Endometrial microvascular endothelial cells (primary cell): ENCODE data around the gene TJP2. TPM values are rescaled to one million over a fixed set of nuclear protein-coding genes. Genes with fewer than 3 reads are reported as not detected.
"Not testable (repeated sequence)": the region's sequence is repeated elsewhere in the genome, so short reads cannot be mapped to it uniquely, and the experiment has no call there.

ENCODE experiments used
- in situ Hi-C: cut with HindIII; loops from 2 replicates; pipeline ENCODE4 v1.10.0; 2017; ENCODE audit warnings: low sequenced_read_pairs, low pct_unique_long_range_greater_than_20kb; ENCODE audit errors: inconsistent ontology term
- total RNA-seq: library from RNA; depleted of rRNA; stranded (reverse); fragments of >200 nt; gene quantifications from one replicate; pipeline ENCODE4 v1.2.3, GENCODE V29; 2015; ENCODE audit errors: inconsistent ontology term

Gene TJP2
- total RNA-seq, 1 donor from 2014 or later: 279 TPM

- in situ Hi-C loops: no loop called here
These were observed 84.5 kb downstream of the TJP2 start for GRCh38 chr9:69258551-69258950.

GRCh38 chr9:69260161-69260560, 86.1 kb downstream of the TJP2 start:
- in situ Hi-C loops: no loop called here

GRCh38 chr9:69261636-69262035, 87.6 kb downstream of the TJP2 start:
- in situ Hi-C loops: no loop called here

- in situ Hi-C loops: no loop called here
These were observed 90.4 kb downstream of the TJP2 start for GRCh38 chr9:69264526-69264925.

GRCh38 chr9:69265891-69266290, 91.8 kb downstream of the TJP2 start:
- in situ Hi-C loops: no loop called here

GRCh38 chr9:69272212-69272611, 98.1 kb downstream of the TJP2 start:
- in situ Hi-C loops: no loop called here

GRCh38 chr9:69273161-69273560, 99.1 kb downstream of the TJP2 start:
- in situ Hi-C loops: no loop called here

GRCh38 chr9:69276775-69277174, 102.7 kb downstream of the TJP2 start:
- in situ Hi-C loops: no loop called here

- in situ Hi-C loops: no loop called here
These were observed 105.1 kb downstream of the TJP2 start for GRCh38 chr9:69279084-69279731.

- in situ Hi-C loops: no loop called here
These were observed 105.7 kb downstream of the TJP2 start for GRCh38 chr9:69279733-69280132.

- in situ Hi-C loops: no loop called here
These were observed 108.9 kb downstream of the TJP2 start for GRCh38 chr9:69283003-69283402.

GRCh38 chr9:69292078-69292477, 118.0 kb downstream of the TJP2 start:
- in situ Hi-C loops: no loop called here

- in situ Hi-C loops: no loop called here
These were observed 119.1 kb downstream of the TJP2 start for GRCh38 chr9:69293156-69293555.

GRCh38 chr9:69295872-69296552, 121.9 kb downstream of the TJP2 start:
- in situ Hi-C loops: no loop called here

GRCh38 chr9:69297300-69297980, 123.4 kb downstream of the TJP2 start:
- in situ Hi-C loops: no loop called here

- in situ Hi-C loops: no loop called here
These were observed 125.2 kb downstream of the TJP2 start for GRCh38 chr9:69299315-69299714.

GRCh38 chr9:69299826-69300225, 125.7 kb downstream of the TJP2 start:
- in situ Hi-C loops: no loop called here

GRCh38 chr9:69303331-69303730, 129.3 kb downstream of the TJP2 start:
- in situ Hi-C loops: no loop called here

GRCh38 chr9:69306895-69307445, 132.9 kb downstream of the TJP2 start:
- in situ Hi-C loops: not testable (repeated sequence)
